Measurements from ENCODE around the gene FMN2. TPM values are rescaled to one million over a fixed set of nuclear protein-coding genes. Genes with fewer than 3 reads are reported as not detected.
"Not testable (repeated sequence)": the region's sequence is repeated elsewhere in the genome, so short reads cannot be mapped to it uniquely, and the experiment has no call there.

Gene FMN2
- total RNA-seq, 1 donor from 2014 or later, result 150 TPM

DNA sequence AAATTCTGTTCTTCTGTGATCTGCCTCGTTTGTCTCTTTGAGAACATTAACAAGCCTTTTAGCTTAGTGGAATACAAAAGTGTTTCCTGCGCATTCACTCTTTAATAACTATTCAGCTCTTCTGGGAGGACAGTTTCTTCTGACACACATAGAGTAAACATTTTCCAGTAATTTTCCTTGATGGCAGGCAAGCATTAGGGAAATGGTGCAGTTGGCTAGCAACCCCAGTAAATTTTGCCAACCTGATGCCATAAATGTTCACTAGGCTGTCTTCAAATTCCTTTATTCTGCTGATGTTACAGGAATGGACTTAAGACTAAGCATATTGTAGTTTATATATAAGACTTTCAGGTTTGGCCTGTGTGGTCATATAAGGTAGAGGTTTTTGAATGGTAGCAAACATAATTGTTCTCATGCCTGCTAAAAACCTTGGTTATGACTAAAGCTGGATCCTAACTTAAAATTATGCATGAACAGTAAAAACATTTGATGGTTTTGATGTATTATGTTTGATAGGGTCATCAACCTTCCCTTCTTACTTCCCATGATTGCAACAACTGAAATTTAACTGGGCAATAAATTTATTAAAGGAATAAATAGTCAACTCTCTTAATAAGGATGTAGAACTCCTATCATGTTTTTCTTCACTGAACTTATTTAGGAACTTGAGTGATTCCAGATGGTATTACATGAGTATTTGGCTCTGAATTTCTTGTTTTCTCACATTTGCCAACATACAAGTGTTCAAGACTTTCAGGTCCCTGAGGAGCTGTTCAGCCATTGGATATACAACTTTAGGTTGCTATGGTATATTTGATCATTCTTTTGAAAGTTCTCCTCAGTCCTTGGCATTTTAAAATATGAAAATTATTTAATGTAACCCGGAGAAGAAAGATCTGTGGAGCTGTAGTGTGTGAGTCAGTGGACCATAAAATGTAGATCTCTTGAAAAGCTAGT, 223.4 kb downstream of the FMN2 start:
- DNase-seq, result no peak
- H3K4me3 Mint-ChIP-seq (ENCODE audit: unreplicated experiment), result no peak overlapping the region
- TF ChIP-seq, protein P1, sequence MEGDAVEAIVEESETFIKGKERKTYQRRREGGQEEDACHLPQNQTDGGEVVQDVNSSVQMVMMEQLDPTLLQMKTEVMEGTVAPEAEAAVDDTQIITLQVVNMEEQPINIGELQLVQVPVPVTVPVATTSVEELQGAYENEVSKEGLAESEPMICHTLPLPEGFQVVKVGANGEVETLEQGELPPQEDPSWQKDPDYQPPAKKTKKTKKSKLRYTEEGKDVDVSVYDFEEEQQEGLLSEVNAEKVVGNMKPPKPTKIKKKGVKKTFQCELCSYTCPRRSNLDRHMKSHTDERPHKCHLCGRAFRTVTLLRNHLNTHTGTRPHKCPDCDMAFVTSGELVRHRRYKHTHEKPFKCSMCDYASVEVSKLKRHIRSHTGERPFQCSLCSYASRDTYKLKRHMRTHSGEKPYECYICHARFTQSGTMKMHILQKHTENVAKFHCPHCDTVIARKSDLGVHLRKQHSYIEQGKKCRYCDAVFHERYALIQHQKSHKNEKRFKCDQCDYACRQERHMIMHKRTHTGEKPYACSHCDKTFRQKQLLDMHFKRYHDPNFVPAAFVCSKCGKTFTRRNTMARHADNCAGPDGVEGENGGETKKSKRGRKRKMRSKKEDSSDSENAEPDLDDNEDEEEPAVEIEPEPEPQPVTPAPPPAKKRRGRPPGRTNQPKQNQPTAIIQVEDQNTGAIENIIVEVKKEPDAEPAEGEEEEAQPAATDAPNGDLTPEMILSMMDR (IDR thresholded peaks at IDR 0.05; ENCODE audit: partially characterized antibody, unreplicated experiment), result no peak
- H3K36me3 Mint-ChIP-seq (ENCODE audit: unreplicated experiment), result no peaks in the 10 kb centered on the region
- H3K4me1 Mint-ChIP-seq (ENCODE audit: low read depth, unreplicated experiment), result peaks cover 16% of the 10 kb centered on the region
- H3K27ac Mint-ChIP-seq (ENCODE audit: unreplicated experiment), result no peak overlapping the region
- peaks cover 4% of the 10 kb centered on the region for H3K9me3 Mint-ChIP-seq (ENCODE audit: unreplicated experiment)
- peaks cover 5% of the 10 kb centered on the region for H3K27me3 Mint-ChIP-seq (ENCODE audit: unreplicated experiment)

DNA sequence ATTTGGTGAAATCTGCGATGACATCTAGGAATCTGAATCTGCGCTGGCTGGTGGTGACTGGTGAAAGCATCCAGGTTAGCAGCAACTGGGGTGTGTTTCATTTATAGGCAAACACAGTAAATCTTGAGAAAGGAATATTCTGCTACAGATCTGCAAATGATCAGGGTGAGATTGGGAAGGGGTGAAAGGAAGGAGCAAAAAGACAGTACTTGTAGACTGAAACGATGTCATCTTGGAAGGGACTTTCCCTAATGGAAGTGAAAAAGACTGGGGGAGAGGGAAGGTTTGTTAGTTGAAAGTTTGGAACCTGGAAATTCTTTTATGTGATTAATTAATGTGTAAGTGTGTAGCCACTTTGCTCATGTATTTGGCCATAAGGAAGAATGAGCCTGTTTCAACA, 228.3 kb downstream of the FMN2 start:
- peaks cover 5% of the 10 kb centered on the region for H3K9me3 Mint-ChIP-seq (ENCODE audit: unreplicated experiment)
- TF ChIP-seq, protein P1 (IDR thresholded peaks at IDR 0.05; ENCODE audit: partially characterized antibody, unreplicated experiment), result no peak
- peaks cover 6% of the 10 kb centered on the region for H3K27me3 Mint-ChIP-seq (ENCODE audit: unreplicated experiment)
- no peak for DNase-seq
- peaks cover 18% of the 10 kb centered on the region for H3K4me1 Mint-ChIP-seq (ENCODE audit: low read depth, unreplicated experiment)
- H3K4me3 Mint-ChIP-seq (ENCODE audit: unreplicated experiment), result no peak overlapping the region
- no peaks in the 10 kb centered on the region for H3K36me3 Mint-ChIP-seq (ENCODE audit: unreplicated experiment)
- H3K27ac Mint-ChIP-seq (ENCODE audit: unreplicated experiment), result no peak overlapping the region

DNA sequence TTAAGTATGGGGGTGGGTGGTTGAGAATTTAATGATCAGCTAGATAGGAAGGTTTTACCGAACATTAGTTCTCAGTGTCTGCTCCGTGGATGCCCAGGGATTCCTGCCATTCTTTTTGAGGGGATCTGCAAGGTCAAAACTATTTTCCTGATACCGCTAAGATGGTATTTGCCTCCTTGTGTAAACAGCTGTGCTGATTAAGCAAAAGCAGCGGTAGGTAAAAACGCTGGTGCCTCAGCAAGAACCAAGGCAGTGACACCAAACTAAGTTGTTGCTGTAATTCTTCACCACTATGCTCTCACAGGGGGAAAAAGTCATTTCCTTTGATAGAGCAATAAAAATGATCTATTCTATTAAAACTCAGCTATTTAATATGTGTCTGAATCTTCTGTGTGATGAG, 229.0 kb downstream of the FMN2 start:
- H3K27ac Mint-ChIP-seq (ENCODE audit: unreplicated experiment), result no peak overlapping the region
- TF ChIP-seq, protein P1 (IDR thresholded peaks at IDR 0.05; ENCODE audit: partially characterized antibody, unreplicated experiment), result no peak
- no peak for DNase-seq
- no peaks in the 10 kb centered on the region for H3K36me3 Mint-ChIP-seq (ENCODE audit: unreplicated experiment)
- H3K9me3 Mint-ChIP-seq (ENCODE audit: unreplicated experiment), result peaks cover 5% of the 10 kb centered on the region
- peaks cover 6% of the 10 kb centered on the region for H3K27me3 Mint-ChIP-seq (ENCODE audit: unreplicated experiment)
- peaks cover 18% of the 10 kb centered on the region for H3K4me1 Mint-ChIP-seq (ENCODE audit: low read depth, unreplicated experiment)
- H3K4me3 Mint-ChIP-seq (ENCODE audit: unreplicated experiment), result no peak overlapping the region

DNA sequence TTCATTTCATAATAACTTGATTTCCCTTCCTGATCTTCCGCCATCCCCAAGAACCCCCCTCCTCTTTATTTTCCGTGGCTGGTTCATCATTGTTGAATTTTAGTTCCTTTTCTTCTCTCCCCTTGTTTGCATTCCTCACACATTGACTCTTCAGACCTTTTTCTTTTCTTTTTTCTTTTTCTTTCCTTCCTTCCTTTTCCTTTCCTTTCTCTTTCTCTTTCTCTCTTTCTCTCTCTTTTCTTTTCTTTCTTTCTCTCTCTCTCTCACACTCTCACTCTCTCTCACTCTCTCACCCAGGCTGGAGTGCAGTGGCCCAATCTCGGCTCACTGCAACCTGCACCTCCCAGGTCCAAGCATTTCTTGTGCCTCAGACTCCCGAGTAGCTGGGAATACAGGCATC, 231.3 kb downstream of the FMN2 start:
- Mint-ChIP-seq H3K27me3 (ENCODE audit: unreplicated experiment) (peaks cover 6% of the 10 kb centered on the region), H3K4me3 (ENCODE audit: unreplicated experiment) (no peak overlapping the region), H3K36me3 (ENCODE audit: unreplicated experiment) (no peaks in the 10 kb centered on the region), H3K4me1 (ENCODE audit: low read depth, unreplicated experiment) (peaks cover 16% of the 10 kb centered on the region), H3K9me3 (ENCODE audit: unreplicated experiment) (peaks cover 1% of the 10 kb centered on the region), H3K27ac (ENCODE audit: unreplicated experiment) (peak overlapping the region; percentile 4)
- TF ChIP-seq, protein P1 (IDR thresholded peaks at IDR 0.05; ENCODE audit: partially characterized antibody, unreplicated experiment), result no peak
- no peak for DNase-seq

DNA sequence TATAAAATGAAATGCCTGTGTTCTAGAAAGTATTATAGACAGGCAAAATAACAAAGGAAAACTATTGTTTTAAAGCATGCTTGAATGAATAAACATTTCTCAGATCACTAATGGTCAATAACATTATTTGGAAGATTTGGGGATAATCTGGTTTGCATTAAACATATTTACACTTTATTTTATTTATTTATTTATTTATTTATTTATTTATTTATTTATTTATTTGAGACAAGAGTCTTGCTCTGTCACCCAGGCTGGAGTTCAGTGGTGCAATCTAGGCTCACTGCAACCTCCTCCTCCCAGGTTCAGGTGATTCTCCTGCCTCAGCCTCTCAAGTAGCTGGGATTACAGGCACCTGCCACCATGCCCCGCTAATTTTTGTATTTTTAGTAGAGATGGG, 236.7 kb downstream of the FMN2 start:
- not testable (repeated sequence) for H3K36me3 Mint-ChIP-seq (ENCODE audit: unreplicated experiment); H3K9me3 Mint-ChIP-seq (ENCODE audit: unreplicated experiment); H3K4me3 Mint-ChIP-seq (ENCODE audit: unreplicated experiment); DNase-seq; H3K27ac Mint-ChIP-seq (ENCODE audit: unreplicated experiment); H3K4me1 Mint-ChIP-seq (ENCODE audit: low read depth, unreplicated experiment); H3K27me3 Mint-ChIP-seq (ENCODE audit: unreplicated experiment)
